HepG2 (cell line): ENCODE measurements around the gene TSLP. TPM values are rescaled to one million over a fixed set of nuclear protein-coding genes. Genes with fewer than 3 reads are reported as not detected.

Source experiments
- ATAC-seq: fragments of 200-7000 bp; cut with Tn5 transposase; 3 replicates; pipeline ENCODE4 v1.9.1; 2020; ENCODE audit warnings: mild to moderate bottlenecking, moderate library complexity
- BruUV-seq: library from RNA; stranded (reverse); fragments of 400-500 nt; replicated peaks from 2 replicates; lab custom pipeline; 2021; lab: Mats Ljungman, UMichigan
- CTCF ChIA-PET: fragments of 300-600 bp; formaldehyde crosslinking; extraction: SDS; loops from one replicate; lab custom pipeline; 2021; ENCODE audit warnings: low total read pairs, inconsistent platforms, low intra/inter-chr PET ratio; lab: Yijun Ruan, JAX
- POLR2A ChIA-PET: fragments of 350-600 bp; sonication (Branson Sonifier 250); formaldehyde crosslinking; loops from one replicate; lab custom pipeline; 2020; ENCODE audit warnings: antibody characterized with exemption, inconsistent platforms; lab: Yijun Ruan, JAX
- DNase-seq: peaks from one replicate; pipeline ENCODE4 v3.0.0-alpha.2; 2015; ENCODE audit warnings: low spot score
- FAIRE-seq: peaks from 3 replicates; lab custom pipeline; 2011; peaks lifted over from hg19 to GRCh38; lab: Jason Lieb, UNC
- H2AFZ ChIP-seq: one replicate; pipeline ENCODE4 v1.6.1; 2011; ENCODE audit warnings: low read length, inconsistent platforms
- H3K27ac ChIP-seq: fragments of 300-600 bp; 3 replicates; pipeline ENCODE4 v1.8.0; 2011; ENCODE audit warnings: mixed run types, mild to moderate bottlenecking, mixed read lengths, low read length, inconsistent platforms; ENCODE audit not compliant: insufficient read depth; ENCODE audit errors: extremely low read length
- H3K27me3 ChIP-seq, 2 experiments: fragments of 200-600 bp in 1 of 2; 2 replicates in 1 of 2; 3 replicates in 1 of 2; pipeline versions ENCODE4 v1.6.0 to v1.8.0; 2011; ENCODE audit warnings: low read length in 2 of 2, mild to moderate bottlenecking in 2 of 2, moderate library complexity in 2 of 2, inconsistent platforms in 1 of 2; ENCODE audit not compliant: insufficient read depth in 2 of 2, control insufficient read depth in 1 of 2
- H3K36me3 ChIP-seq, 2 experiments: fragments of 200-600 bp in 1 of 2; replicated peaks in 1 of 2; 2 replicates in 1 of 2; 3 replicates in 1 of 2; pipeline versions ENCODE4 v1.5.1 to v1.8.0; 2011; ENCODE audit warnings: low read length in 2 of 2, inconsistent platforms in 1 of 2; ENCODE audit not compliant: insufficient read depth in 2 of 2, control insufficient read depth in 1 of 2
- H3K4me1 ChIP-seq: 2 replicates; pipeline ENCODE4 v1.5.1; 2012; ENCODE audit warnings: low read length, inconsistent platforms; ENCODE audit not compliant: insufficient read depth
- H3K4me2 ChIP-seq: 2 replicates; pipeline ENCODE4 v1.6.0; 2011; ENCODE audit warnings: low read depth, low read length, inconsistent platforms
- H3K4me3 ChIP-seq, 3 experiments: fragments of 200-600 bp in 1 of 3; sonication (generic), shearing (Covaris generic) in 1 of 3; replicated peaks in 1 of 3; 2 replicates each; pipeline ENCODE4 v1.5.1; 2011 to 2016; ENCODE audit warnings: low read length in 3 of 3, inconsistent platforms in 2 of 3, low read depth in 2 of 3, mild to moderate bottlenecking in 2 of 3, control low read depth in 1 of 3, mixed read lengths in 1 of 3; ENCODE audit not compliant: insufficient read depth in 1 of 3
- H3K79me2 ChIP-seq: one replicate; pipeline ENCODE4 v1.6.1; 2011; ENCODE audit warnings: low read length, inconsistent platforms; ENCODE audit not compliant: insufficient read depth
- H3K9ac ChIP-seq: 2 replicates; pipeline ENCODE4 v1.6.0; 2011; ENCODE audit warnings: mild to moderate bottlenecking, low read depth, low read length, inconsistent platforms; ENCODE audit not compliant: insufficient read depth
- H3K9me3 ChIP-seq: 2 replicates; pipeline ENCODE4 v1.5.1; 2012; ENCODE audit warnings: mild to moderate bottlenecking, low read length
- H4K20me1 ChIP-seq: 2 replicates; pipeline ENCODE4 v1.6.0; 2011; ENCODE audit warnings: inconsistent platforms, mild to moderate bottlenecking, low read length, moderate library complexity; ENCODE audit not compliant: insufficient read depth
- DPF2 ChIP-seq: sonication (generic); formaldehyde crosslinking; IDR thresholded peaks from 2 replicates; pipeline ENCODE4 v1.4.0; 2020; ENCODE audit warnings: mild to moderate bottlenecking, low read depth, missing genetic modification reagents, borderline replicate concordance
- ELF4 ChIP-seq: sonication (generic); formaldehyde crosslinking; IDR thresholded peaks from 2 replicates; pipeline ENCODE4 v1.5.0; 2020; ENCODE audit warnings: missing genetic modification reagents, mild to moderate bottlenecking, moderate library complexity, borderline replicate concordance
- GTF3A ChIP-seq: sonication (generic); formaldehyde crosslinking; conservative IDR thresholded peaks from 2 replicates; pipeline ENCODE4 v1.4.0; 2020; ENCODE audit warnings: mild to moderate bottlenecking, missing genetic modification reagents
- HNRNPH1 ChIP-seq: fragments of 200-400 bp; formaldehyde crosslinking; optimal IDR thresholded peaks from 2 replicates; pipeline ENCODE3; 2017; ENCODE audit warnings: mild to moderate bottlenecking, low read depth, low read length
- HNRNPUL1 ChIP-seq: fragments of 200-400 bp; formaldehyde crosslinking; IDR thresholded peaks from 2 replicates; pipeline ENCODE4 v1.6.1; 2017; ENCODE audit warnings: low read depth, mild to moderate bottlenecking, low read length, moderate library complexity
- NFIC ChIP-seq: IDR thresholded peaks from 2 replicates; pipeline ENCODE4 v1.6.1; 2012; ENCODE audit warnings: mild to moderate bottlenecking, low read length, inconsistent platforms
- SCMH1 ChIP-seq: sonication (generic); formaldehyde crosslinking; IDR thresholded peaks from 2 replicates; pipeline ENCODE4 v1.9.0; 2021; ENCODE audit warnings: missing genetic modification reagents, mild to moderate bottlenecking, borderline replicate concordance
- TCF7L2 ChIP-seq: IDR thresholded peaks from 2 replicates; pipeline ENCODE4 v1.6.1; 2011; ENCODE audit warnings: mild to moderate bottlenecking, low read depth, low read length, moderate library complexity
- TEAD2 ChIP-seq: sonication (generic); formaldehyde crosslinking; IDR thresholded peaks from 2 replicates; pipeline ENCODE4 v1.9.0; 2021; ENCODE audit warnings: missing genetic modification reagents
- ZNF12 ChIP-seq: sonication (generic); formaldehyde crosslinking; IDR thresholded peaks from 2 replicates; pipeline ENCODE4 v1.5.0; 2020; ENCODE audit warnings: missing genetic modification reagents
- in situ Hi-C: cut with HindIII; loops from 2 replicates; pipeline ENCODE4 v1.10.0; 2017; ENCODE audit warnings: low pct_unique_long_range_greater_than_20kb; ENCODE audit not compliant: extremely low pct_ligation_motif_present
- intact Hi-C: fragments of 100-400 bp; cut with micrococcal nuclease; formaldehyde crosslinking; loops from one replicate; pipeline ENCODE4 v1.10.0; 2022; ENCODE audit not compliant: unreplicated experiment
- polyA plus RNA-seq, 8 experiments: library from polyadenylated mRNA; depleted of rRNA in 3 of 8; stranded (reverse) in 7 of 8; unstranded in 1 of 8; fragments of >200 nt; fragmentation: Illumina TruSeq in 4 of 8; extraction: Trizol in 4 of 8; gene quantifications; 2 replicates each; pipeline versions ENCODE4 v1.2.1 to v1.2.3, GENCODE V29; 2011 to 2016; ENCODE audit warnings: low read depth in 4 of 8, missing spikeins in 1 of 8, mixed read lengths in 1 of 8; ENCODE audit not compliant: insufficient read depth in 1 of 8
- total RNA-seq, 5 experiments: library from RNA; depleted of rRNA; stranded (reverse); fragments of >200 nt; fragmentation: Illumina TruSeq; extraction: Trizol; gene quantifications; 2 replicates each; pipeline ENCODE4 v1.2.3, GENCODE V29; 2016; ENCODE audit warnings: low read depth in 1 of 5
- TF ChIP-seq, protein P1 (sequence below): sonication (generic); formaldehyde crosslinking; IDR thresholded peaks from 2 replicates; pipeline ENCODE4 v1.4.0; 2020; ENCODE audit warnings: missing genetic modification reagents, mild to moderate bottlenecking, borderline replicate concordance
- TF ChIP-seq, protein P2 (sequence below): sonication (generic); formaldehyde crosslinking; IDR thresholded peaks from 2 replicates; pipeline ENCODE4 v1.8.0; 2022; ENCODE audit warnings: missing genetic modification reagents, low read depth, mild to moderate bottlenecking, borderline replicate concordance
- TF ChIP-seq, protein P3 (sequence below): sonication (generic); formaldehyde crosslinking; IDR thresholded peaks from 2 replicates; pipeline ENCODE4 v1.4.0; 2020; ENCODE audit warnings: mild to moderate bottlenecking, missing genetic modification reagents

TSLP gene
- total and polyA plus RNA-seq, 2 of the 13 experiments (the other 11 are each of a cell fraction or from before 2014, with no cell fraction given): not detected

DNA sequence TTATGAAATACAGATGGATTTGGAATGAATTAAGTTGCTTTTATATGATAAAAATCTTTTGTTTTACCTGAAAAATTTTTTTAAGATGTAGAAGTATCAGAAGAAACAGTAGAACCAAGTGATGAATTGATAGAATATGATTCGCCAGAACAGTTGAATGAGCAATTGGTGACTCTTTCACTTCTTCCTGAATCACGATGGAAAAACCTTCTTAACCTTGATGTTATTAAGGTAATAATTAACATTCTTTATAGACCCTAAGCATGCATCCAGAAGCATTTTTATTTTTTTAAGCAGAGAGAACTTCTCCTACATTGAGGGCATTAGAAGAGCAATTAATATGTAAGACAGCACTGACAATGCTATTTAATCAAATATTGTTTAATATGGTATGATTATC lies 49.4 kb downstream of the TSLP start (continued):
- TF ChIP-seq, protein P1, sequence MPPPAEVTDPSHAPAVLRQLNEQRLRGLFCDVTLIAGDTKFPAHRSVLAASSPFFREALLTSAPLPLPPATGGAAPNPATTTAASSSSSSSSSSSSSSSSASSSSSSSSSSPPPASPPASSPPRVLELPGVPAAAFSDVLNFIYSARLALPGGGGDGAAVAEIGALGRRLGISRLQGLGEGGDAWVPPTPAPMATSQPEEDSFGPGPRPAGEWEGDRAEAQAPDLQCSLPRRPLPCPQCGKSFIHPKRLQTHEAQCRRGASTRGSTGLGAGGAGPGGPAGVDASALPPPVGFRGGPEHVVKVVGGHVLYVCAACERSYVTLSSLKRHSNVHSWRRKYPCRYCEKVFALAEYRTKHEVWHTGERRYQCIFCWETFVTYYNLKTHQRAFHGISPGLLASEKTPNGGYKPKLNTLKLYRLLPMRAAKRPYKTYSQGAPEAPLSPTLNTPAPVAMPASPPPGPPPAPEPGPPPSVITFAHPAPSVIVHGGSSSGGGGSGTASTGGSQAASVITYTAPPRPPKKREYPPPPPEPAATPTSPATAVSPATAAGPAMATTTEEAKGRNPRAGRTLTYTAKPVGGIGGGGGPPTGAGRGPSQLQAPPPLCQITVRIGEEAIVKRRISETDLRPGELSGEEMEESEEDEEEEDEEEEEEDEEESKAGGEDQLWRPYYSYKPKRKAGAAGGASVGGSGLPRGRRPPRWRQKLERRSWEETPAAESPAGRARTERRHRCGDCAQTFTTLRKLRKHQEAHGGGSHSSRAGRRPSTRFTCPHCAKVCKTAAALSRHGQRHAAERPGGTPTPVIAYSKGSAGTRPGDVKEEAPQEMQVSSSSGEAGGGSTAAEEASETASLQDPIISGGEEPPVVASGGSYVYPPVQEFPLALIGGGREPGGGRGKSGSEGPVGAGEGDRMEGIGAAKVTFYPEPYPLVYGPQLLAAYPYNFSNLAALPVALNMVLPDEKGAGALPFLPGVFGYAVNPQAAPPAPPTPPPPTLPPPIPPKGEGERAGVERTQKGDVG (CRISPR knock-in tag): no peak
- TF ChIP-seq SCMH1 (no peak), DPF2 (CRISPR knock-in tag) (no peak), GTF3A (CRISPR knock-in tag) (no peak), ZNF12 (CRISPR knock-in tag) (no peak), TCF7L2 (no peak), ELF4 (CRISPR knock-in tag) (no peak), HNRNPH1 (no peak)
- TF ChIP-seq, all 625 proteins: peak for 0

GRCh38 chr5:111121926-111122325 lies 50.4 kb downstream of the TSLP start:
- Histone ChIP-seq H3K79me2 (no peaks in the 10 kb centered on the region), H3K36me3 (peaks cover 7 to 60% of the 10 kb centered on the region in 2 experiments), H3K27ac (no peak overlapping the region), H3K27me3 (no peaks in the 10 kb centered on the region), H3K4me3 (no peak overlapping the region), H4K20me1 (no peaks in the 10 kb centered on the region), H3K4me2 (no peak overlapping the region), H3K9ac (no peak overlapping the region), H3K4me1 (no peaks in the 10 kb centered on the region), H2AFZ (no peak overlapping the region), H3K9me3 (no peaks in the 10 kb centered on the region)
- FAIRE-seq (no peak), DNase-seq (no peak), ATAC-seq (no peak)
- in situ Hi-C loops (no loop called here), intact Hi-C loops (loop anchor here (1.0 kb wide), 1 partner anchor 47 kb away; no protein-coding TSS in a partner anchor)
- ChIA-PET POLR2A (no interaction called here), CTCF (no interaction called here)
- TF ChIP-seq, protein P2, sequence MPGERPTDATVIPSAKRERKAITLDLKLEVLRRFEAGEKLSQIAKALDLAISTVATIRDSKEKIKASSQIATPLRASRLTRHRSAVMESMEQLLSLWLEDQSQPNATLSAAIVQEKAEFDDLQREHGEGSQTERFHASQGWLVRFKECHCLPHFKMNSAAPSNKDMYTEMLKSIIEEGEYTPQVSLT: no peak
- TF ChIP-seq NFIC (no peak), TEAD2 (CRISPR knock-in tag) (no peak), HNRNPUL1 (no peak)
- TF ChIP-seq, protein P3, sequence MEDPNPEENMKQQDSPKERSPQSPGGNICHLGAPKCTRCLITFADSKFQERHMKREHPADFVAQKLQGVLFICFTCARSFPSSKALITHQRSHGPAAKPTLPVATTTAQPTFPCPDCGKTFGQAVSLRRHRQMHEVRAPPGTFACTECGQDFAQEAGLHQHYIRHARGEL (CRISPR knock-in tag): no peak
- BruUV-seq: no TSS peak
